Fibroblast of skin of left quadriceps (primary cell): ENCODE measurements around the gene OR13C8.
"Not testable (repeated sequence)": the region's sequence is repeated elsewhere in the genome, so short reads cannot be mapped to it uniquely, and the experiment has no call there.

ENCODE experiments used
- DNase-seq, 2 experiments: peaks; one replicate each; pipeline ENCODE4 v3.0.0-alpha.2; 2013; ENCODE audit warnings: low read depth in 2 of 2

The OR13C8 gene, protein sequence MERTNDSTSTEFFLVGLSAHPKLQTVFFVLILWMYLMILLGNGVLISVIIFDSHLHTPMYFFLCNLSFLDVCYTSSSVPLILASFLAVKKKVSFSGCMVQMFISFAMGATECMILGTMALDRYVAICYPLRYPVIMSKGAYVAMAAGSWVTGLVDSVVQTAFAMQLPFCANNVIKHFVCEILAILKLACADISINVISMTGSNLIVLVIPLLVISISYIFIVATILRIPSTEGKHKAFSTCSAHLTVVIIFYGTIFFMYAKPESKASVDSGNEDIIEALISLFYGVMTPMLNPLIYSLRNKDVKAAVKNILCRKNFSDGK

DNA sequence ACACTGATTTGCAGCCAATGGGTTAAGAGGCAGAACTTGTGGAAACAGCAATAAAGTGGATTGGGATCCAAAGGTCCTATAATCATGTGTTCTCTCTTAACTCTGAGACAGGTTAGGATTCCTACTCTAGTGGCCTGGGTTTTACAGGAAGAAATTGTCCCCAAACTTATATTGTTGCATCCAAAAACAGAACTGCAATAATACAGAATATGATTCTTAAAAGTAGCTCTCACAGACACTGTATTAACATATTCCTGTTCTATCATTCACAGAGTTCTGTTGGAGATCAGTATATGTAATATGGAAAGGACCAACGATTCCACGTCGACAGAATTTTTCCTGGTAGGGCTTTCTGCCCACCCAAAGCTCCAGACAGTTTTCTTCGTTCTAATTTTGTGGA, at the start of gene OR13C8:
TSS of gene OR13C8 (plus strand) at position 301 of the 400 bp plus-strand sequence. CDS start at position 301, 0 bp downstream.
- no peak for DNase-seq

DNA sequence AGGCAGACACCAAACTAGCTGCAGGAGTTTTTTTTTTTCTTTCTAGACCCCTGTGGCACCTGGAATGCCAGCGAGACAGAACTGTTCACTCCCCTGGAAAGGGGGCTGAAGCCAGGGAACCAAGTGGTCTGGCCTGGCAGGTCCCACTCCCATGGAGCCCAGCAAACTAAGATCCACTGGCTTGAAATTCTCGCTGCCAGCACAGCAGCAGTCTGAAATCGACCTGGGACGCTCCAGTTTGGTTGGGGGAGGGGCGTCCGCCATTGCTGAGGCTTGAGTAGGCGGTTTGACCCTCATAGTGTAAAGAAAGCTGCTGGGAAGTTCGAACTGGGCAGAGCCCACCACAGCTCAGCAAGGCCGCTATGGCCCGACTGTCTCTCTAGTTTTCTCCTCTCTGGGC, 48.7 kb upstream of the OR13C8 start:
- DNase-seq = not testable (repeated sequence)

DNA sequence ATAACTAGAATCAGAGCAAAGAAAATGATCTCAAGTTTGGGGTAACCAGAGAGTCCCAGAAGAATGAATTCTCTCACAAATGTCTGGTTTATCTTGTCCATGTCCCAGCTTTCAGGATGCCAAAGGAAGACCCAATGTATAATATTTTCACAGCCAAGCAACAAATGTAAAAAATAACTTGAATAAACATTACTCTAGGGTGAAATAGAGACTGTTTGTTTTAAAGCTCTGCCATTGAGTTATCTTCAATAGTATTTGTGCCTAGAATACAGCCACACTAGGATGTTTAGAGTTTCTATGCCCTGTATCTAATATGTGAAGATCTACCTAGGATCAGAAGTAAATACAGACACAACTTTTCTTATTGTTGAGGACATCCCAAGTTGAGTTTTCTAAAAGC, 41.9 kb upstream of the OR13C8 start, which contains the start of gene OR13C4:
TSS of gene OR13C4 (minus strand) at position 101 of the 400 bp plus-strand sequence. CDS start at position 101, 0 bp downstream.
- DNase-seq = no peak

DNA sequence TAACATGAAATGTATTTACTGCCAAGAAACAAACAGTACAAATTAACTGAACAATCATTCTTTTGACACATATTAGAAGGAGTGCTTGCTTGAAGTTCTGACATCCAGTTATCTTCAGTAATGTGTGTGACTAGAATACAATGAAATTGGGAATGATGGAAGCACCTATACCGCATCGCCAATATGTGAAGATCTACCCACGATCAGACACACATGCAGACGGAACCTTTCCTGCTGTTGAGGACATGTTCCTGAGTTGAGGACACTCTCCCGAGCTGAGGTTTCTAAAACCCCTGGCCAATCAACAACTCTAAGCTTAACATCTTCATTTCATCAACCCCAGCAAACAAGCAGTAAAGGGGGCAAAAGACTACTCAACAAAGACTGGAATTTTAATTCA, 32.2 kb upstream of the OR13C8 start, which contains the start of gene OR13C3:
TSS of gene OR13C3 (minus strand) at position 101 of the 400 bp plus-strand sequence. CDS start 133 bp downstream, outside the sequence.
- DNase-seq = no peak

DNA sequence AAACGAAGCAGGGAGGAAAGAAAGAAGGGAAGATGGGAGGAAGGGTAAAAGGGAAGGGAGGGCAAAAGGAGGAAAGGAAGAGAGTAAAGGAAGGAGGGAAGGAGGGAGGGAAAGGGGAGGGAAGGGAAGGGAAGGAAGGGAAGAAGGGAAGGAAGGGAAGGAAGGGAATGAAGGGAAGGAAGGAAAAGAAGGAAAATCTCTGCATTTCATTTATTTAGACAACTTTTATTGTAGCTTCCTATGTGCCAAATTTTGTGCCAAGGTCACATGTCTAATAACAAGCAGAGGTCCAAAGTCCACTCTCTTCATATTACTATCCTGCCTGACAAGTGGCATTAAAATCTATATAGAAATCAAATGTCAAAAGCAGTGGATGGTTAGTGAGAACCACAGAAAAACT, 29.7 kb upstream of the OR13C8 start:
- no peak for DNase-seq

DNA sequence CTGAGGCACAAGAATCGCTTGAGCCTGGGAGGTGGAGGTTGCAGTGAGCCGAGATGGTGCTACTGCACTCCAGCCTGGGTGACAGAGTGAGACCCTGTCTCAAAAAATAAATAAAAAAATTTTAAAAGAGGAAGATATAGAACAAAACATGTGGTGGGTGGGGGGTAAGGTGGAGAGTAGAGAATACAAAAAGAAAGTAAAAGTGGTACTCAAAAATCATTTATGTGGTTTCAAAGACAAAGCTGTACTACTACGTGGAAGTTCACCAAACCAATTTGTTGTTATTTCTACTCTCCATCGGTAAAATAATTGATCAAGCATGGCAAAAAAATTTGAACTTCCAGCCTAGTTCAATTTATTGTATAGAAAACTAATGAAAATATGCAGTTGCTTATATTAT, 24.3 kb upstream of the OR13C8 start:
- no peak for DNase-seq

DNA sequence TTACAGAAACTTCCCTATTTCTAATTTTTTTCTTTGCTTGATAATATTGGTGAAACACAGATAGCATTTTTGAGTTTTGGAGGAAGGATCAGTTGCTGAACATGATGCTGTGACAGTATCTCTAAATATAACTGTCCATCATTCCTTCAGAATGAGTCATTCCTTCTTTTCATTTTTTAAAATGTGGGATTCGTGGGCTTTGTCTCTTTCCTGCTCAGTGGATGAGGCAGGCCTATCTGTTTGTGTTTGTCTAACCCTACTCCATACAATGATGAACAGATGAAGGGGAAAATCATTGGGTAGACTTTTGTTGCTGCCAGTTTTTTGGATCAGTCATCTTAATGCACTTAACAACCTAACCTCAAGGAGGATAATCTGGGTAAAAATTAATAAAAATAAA, 15.7 kb upstream of the OR13C8 start:
- DNase-seq = peak; percentile 36 to 44

DNA sequence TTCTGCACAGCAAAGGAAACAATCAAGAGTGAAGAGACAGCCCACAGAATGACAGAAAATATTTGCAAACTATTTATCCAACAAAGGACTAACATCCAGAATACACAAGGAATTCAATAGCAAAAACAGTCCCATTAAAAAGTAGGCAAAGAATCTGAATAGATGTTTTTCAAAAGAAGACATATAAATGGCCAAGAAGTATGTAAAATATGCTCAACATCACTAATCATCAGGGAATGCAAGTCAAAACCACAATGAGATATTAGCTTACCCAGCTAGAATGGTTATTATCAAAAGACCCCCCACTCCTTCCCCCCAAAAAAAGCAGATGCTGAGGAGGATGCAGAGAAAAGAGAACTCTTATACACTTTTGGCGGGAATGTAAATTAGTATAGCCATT, 13.4 kb upstream of the OR13C8 start:
- DNase-seq = peak; percentile 40 to 42

DNA sequence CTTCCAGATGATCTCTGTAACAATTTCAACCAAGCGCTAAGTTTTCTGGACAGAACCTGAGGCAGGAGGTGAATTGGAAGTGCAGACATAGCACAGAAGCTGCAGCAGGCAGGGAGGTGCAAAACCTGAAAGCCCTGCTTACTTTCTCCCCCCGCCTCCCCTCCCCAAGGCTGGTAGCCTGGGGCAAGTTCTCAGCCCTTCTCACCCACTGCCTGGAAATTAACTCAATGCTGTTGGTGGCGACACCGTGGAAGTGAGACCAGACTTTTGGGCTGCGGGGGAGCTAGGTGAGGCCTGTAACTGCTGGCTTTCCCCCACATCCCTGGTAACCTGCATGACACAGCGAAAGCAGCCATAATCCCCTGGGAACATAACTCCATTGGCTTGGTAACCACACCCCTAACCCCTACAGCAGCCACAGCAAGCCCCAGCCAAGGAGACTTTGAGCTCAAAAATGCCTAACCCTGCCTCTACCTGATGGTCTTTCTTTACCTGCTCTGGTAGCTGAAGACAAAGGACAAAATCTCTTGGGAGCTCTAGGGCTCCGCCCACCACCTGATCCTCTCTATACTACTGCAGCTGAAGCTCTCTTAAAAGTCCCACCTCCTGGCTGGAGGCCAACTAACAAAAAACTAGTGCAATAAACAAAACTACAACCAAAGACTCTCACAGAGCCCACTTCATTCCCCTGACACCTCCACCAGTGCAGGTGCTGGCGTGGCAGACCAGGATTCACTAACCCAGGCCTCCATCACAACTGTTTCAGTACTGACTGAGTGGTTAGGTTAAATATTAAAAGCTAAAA, 11.9 kb upstream of the OR13C8 start:
- no peak for DNase-seq

DNA sequence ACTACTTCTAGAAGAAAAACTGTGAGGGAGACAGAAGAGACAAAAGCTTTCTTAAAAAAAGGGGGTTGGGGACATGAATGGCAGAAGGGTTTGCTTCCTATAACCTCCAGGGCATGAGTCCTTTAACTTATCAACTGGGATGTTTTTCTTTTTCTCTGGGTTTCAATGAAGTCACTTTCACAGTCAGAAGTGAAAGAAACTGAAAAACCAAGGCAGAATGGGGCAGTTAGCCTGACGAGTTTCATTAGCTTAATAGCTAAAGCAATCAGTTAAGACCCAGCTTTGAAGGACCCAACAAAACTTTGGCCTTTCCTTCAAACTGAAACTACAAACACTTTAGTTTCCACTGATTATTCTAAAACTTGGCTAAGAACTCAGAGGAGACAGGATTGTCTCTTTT, 4.6 kb upstream of the OR13C8 start:
- no peak for DNase-seq

DNA sequence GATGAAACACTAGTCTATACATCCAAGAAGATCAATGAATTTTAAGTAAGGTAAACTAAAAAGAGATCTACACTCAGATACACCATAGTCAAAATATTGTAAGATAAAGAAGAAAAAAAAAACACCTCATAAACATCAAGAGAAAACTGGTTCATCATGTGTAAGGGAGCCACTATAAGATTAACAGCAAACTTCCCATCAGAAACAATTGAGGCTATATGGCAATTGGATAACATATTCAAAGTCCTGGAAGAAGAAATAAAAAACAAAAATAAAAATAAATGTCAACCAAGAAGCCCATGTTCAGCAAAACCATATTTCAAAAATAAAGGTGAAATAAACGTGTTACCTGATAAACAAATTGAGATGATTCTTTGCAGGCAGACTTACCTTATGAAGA, 3.6 kb downstream of the OR13C8 start:
- DNase-seq = no peak

DNA sequence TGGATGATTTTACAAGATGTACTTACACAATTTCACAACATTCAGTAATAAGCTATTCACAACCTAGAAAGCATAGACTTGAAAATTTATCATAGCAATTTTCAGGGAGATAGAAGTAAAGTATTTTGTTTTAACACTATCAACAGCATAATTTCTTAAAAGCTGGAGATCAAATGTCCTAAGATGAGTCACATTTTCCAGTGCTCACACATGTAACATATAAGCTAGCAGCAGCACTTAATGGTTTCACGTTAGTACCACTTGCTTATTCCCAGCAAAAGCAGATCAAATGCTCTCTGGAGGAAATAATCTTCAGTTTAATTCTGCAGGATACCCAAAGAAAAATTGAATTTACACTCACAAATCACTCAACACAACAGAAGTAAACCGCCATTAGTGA, 6.5 kb downstream of the OR13C8 start:
- peak in 1 of 2 experiments; percentile 18 for DNase-seq

DNA sequence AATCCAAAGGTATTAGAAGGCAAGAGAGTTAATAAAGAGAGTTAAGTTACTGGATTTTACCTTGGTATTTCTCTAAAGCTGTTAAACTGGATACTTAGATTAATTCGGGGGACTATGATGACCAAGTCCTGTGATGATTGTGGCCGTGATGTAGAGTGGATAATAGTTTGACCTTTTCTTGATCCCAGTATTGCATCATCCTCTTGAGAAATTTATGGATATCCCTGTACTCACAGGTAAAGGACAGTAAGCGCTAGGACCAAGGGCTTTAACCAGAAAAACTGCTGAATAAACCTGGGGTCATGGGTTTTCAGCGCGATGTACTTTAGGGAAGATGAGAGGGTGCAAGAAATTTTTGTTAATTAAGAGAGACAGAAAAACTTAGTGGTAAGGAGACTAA, 8.3 kb downstream of the OR13C8 start:
- no peak for DNase-seq

DNA sequence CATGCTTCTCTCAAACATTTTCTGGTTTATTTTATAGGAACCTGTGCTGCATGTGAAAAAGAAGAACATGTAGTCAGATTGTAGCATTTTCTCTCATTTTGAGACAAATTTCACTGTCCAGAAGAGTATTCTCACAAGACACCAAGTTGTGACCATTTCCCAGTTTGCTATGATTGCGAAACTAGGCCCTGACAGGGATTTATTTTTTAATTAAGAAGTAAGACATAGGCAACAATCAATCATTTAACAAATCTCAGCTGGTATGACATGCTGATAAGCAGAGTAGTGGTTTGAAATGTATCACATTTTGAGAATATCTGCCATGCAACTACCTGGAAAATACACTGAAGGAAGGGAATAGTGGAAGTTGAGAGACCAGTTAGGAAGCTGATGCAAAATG, 11.6 kb downstream of the OR13C8 start:
- no peak for DNase-seq

DNA sequence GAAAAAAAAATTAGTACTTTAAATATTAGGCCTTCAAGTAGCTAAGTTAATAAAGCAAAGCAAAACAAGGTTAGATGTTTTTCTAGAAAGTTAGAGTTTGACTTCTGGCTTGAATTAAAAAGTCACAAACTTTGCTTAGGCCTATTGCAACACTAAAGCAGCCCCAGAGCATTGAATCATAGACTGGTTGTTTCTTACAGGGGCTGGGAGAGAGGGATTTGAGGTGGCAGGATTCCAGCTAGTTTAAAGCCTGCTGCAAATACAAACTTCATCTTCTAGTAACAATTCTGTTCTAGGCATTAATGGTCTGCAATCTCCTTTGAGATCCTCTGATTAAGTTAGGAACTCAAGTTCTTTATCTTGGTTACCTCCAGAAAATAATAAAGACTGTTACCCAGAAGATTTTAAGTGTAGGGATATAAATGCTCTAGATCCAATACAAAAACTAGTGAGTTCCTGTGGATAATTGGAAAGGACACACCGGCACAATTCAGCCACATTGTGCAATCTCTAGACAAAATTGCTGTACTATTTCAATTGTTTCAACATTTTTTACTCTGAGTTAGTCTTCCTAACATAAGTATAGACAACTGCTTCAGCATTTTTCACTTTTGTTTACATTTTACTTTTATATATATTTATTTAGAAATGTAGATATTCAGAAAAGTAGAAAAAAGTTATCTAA, 17.7 kb downstream of the OR13C8 start:
- peak; percentile 94 to 95 for DNase-seq

DNA sequence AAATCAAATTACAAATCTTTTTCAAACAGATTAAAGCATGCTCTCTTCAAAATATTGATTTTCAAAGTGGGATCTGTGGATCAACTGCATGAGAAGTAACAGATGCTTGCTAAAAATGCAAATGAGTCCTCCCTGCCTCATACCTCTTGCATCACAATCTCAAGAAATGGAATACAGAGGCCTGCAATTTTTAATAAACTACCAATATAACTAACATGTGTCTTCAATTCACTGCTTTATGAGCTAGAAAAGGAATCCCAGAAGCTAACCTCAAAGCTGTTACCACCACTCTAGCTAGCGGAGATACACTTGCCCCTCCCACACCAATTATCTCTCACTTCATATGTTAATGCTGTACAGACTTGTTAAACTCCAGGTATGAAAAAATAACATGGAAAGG, 20.7 kb downstream of the OR13C8 start:
- peak; percentile 54 to 55 for DNase-seq

DNA sequence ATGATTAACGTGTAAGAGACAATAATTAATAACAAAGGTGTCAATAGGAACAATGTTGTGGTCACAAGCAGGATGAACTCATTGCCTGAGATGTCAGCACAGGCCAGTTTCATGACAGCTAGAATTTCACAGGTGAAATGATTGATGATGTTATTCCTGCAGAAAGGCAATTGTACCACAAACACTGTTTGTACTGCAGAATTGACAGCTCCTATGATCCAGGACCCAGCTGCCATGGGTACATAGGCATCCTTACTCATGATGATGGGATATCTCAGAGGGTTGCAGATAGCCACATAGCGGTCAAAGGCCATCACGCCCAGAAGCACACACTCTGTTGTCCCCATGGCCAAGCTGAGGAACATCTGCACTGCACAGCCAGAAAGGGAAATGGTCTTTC, 29.8 kb downstream of the OR13C8 start:
- DNase-seq = not testable (repeated sequence)

DNA sequence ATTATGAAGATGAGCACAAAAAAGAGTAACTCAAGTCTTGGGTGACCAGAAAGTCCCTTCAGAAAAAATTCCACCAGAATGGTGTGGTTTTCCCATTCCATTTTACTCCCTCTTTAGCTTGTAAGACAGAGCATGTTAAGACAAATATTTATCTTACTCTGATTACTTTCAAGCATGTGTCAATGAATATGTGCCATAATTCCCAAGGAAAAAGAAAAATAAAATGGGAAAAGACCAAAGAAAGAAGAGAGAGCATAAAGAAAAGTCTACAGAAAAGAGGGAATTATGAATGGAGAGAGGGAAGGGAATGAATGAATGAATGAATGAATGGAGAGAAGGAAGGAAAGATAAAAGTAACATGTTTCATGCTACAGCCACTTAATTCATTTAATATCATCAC, 30.3 kb downstream of the OR13C8 start, which contains the start of gene OR13C5:
TSS of gene OR13C5 (minus strand) at position 101 of the 400 bp plus-strand sequence. CDS start at position 101, 0 bp downstream.
- DNase-seq = not testable (repeated sequence)

DNA sequence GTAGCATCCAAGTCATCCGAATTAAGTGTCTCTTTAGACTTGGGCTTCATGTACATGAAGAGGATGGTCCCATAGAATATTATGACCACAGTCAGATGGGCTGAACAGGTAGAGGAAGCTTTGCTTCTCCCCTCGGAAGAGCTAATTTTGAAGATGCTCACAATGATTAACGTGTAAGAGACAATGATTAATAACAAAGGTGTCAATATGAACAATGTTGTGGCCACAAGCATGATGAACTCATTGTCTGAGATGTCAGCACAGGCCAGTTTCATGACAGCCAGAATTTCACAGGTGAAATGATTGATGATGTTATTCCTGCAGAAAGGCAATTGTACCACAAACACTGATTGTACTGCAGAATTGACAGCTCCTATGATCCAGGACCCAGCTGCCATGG, 35.8 kb downstream of the OR13C8 start:
- no peak for DNase-seq

DNA sequence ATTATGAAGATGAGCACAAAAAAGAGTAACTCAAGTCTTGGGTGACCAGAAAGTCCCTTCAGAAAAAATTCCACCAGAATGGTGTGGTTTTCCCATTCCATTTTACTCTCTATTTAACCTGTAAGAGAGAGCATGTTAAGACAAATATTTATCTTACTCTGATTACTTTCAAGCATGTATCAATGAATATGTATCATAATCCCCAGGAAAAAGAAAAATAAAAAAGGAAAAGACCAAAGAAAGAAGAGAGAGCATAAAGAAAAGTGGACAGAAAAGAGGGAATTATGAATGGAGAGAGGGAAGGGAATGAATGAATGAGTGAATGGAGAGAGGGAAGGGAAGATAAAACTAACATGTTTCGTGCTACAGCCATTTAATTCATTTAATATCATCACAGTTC, 36.6 kb downstream of the OR13C8 start, which contains the start of gene OR13C2:
TSS of gene OR13C2 (minus strand) at position 101 of the 400 bp plus-strand sequence. CDS start at position 101, 0 bp downstream.
- DNase-seq = not testable (repeated sequence)

DNA sequence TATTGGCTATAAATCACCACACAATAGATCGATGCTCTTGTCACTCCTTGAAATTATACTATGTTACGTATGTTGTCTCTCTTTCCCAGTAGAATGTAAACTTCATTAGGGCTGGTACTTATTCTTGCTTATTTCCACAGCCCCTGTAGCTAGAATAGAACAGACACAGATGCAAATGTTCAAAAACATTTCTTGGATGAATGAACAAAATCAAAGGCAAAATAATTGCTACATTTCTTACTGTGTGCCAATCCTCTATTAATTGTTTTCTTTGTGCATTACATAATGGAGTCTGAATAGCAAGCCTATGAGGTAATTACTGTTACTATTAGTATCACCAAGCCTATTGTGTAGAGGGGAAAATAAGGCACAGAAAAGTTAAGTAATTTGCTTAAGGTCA, 37.2 kb downstream of the OR13C8 start:
- no peak for DNase-seq

DNA sequence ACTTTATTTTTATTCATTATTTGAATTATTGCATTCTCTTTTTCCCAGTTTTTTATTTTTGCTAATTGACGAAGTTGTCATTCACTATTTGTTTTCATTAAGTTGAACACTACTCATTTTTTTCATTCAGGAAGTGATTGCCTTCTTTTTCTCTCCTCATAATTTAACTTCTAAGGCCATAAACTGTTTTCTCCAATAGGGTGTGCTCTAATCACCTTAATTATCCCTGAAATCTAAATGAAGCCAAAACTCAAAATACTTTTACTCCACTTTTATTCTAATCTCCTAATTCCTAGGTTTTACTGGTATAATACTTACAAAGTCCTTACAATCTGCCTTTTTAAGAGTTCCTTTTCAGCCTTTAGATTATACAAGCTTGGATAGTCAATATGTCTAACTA, 39.4 kb downstream of the OR13C8 start:
- no peak for DNase-seq
